Stimulated activated CD4-positive, alpha-beta T cell treated with anti-CD3 and anti-CD28 coated beads, TNF-alpha, amount 100 ng/mL, for 1 hour (primary cell): ENCODE data around the gene ZDHHC14.

Source experiments
- DNase-seq, 3 donors: peaks; one replicate each; pipeline ENCODE4 v3.0.0-alpha.2; 2020; ENCODE audit warnings: low read depth in 3 of 3, low spot score in 1 of 3

ZDHHC14 gene

GRCh38 chr6:157614026-157614568 lies 233.1 kb downstream of the ZDHHC14 start:
- no peak for DNase-seq

GRCh38 chr6:157615420-157615769 lies 234.4 kb downstream of the ZDHHC14 start:
- no peak for DNase-seq

- DNase-seq = no peak
Measured at GRCh38 chr6:157615951-157616350, 235.0 kb downstream of the ZDHHC14 start.

DNA sequence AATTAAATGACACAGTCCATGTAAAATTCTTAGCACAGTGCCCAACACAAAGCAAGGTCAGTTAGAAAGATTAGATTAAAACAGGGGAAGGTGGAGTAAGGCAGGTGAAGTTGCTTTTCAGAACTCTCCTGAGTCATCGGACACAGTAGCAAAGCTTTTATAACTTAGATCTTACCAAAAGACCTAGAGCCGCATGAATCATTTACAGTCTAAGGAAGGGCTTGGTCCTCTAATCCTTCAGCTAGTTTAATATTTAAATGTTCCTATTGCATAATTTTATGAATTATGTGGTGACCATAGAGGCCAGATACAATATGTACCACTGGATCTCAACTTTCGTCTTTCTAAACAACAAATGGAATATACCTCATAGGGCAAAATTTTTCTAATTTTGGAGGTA lies 240.0 kb downstream of the ZDHHC14 start:
- DNase-seq = no peak

GRCh38 chr6:157621406-157621805 lies 240.4 kb downstream of the ZDHHC14 start:
- DNase-seq = no peak

- no peak for DNase-seq
Measured at GRCh38 chr6:157622427-157622826, 241.4 kb downstream of the ZDHHC14 start.

- no peak for DNase-seq
Measured at GRCh38 chr6:157625111-157625510, 244.1 kb downstream of the ZDHHC14 start.

DNA sequence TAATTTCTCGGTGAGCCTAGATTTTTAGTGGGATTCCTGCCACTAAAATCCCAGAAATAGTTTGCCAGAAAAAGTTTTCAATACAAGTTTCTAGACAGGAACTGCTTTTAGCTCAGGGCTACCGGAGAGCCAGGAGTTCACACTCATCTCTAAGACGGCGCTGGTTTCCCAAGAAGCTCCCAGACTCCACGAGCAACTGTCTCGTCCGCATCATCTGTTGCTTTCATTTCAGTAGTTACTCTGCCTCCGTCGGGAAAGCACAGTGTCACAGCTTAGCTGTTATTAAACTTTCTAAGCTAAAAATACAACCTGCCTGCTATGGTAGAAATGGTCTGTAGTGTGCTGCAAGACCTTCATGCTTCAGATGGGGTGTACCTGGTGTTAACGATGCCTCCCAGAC lies 244.8 kb downstream of the ZDHHC14 start:
- no peak for DNase-seq

GRCh38 chr6:157627195-157627966 lies 246.4 kb downstream of the ZDHHC14 start:
- DNase-seq = no peak

- no peak for DNase-seq
Measured at GRCh38 chr6:157628463-157628862, 247.5 kb downstream of the ZDHHC14 start.

DNA sequence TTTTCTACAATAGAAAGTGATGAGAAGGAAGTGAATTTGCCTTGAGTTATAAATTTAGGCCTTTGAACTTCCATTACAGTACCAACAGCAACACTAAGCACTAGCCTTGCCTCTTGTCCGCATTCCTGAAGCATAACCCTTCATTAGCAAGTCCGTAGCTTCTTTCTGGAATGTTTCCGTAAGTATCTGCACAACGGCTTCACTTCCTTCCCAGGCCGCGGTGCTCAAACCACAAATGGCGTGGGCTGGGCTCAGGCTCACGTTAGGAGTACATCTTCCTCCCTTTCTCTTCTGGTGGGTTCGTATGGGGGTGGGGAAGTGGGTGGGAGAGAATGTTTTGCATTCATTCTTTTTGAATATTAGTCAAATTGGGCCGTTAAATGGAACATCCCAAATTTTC lies 248.2 kb downstream of the ZDHHC14 start:
- no peak for DNase-seq

DNA sequence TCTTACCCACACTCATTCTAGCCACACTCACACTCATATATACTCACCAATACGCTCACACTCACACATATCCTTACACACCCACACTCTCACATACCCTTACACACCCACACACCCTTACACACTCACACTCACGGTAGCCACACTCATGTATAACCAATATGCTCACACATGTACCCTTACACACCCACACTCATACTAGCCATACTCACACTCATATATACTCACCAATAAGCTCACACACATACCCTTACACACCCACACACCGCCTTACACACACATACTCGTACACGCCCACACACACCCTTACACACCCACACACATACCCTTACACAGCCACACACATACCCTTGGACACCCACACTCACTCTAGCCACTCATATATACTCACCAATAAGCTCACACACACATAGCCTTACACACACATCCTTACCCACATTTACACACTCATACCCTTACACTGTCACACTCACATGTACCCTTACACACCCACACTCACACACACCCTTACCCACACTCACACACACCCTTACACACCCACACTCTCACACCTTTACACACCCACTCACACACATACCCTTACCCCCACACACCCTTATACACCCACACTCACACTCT lies 249.6 kb downstream of the ZDHHC14 start:
- DNase-seq = no peak

- DNase-seq = no peak
Measured at GRCh38 chr6:157631412-157631811, 250.4 kb downstream of the ZDHHC14 start.

- no peak for DNase-seq
Measured at GRCh38 chr6:157631838-157632614, 251.0 kb downstream of the ZDHHC14 start.

- DNase-seq = no peak
Measured at GRCh38 chr6:157632821-157633220, 251.8 kb downstream of the ZDHHC14 start.

- DNase-seq = no peak
Measured at GRCh38 chr6:157634546-157634945, 253.6 kb downstream of the ZDHHC14 start.

GRCh38 chr6:157635388-157636244 lies 254.6 kb downstream of the ZDHHC14 start:
- no peak for DNase-seq

DNA sequence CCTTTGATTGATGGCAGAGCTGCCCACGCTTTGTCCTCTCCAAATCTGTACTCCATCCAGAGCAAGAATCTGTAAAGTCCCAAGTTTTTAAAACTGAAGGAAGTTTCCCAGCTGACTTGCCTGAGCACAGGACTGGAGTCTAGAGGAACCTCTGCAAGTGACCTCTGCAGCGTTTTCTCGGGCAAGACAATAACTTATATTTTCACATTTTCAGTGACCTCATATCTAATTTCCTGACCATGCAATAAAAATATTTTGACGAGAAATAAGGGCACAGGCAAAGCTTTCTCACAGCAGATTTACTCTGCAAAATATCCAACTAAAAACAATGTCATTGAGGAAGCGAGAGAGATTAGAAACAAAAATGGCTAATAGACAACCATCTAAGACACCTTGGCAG lies 256.5 kb downstream of the ZDHHC14 start:
- DNase-seq = no peak

- DNase-seq = no peak
Measured at GRCh38 chr6:157637941-157638662, 257.1 kb downstream of the ZDHHC14 start.

DNA sequence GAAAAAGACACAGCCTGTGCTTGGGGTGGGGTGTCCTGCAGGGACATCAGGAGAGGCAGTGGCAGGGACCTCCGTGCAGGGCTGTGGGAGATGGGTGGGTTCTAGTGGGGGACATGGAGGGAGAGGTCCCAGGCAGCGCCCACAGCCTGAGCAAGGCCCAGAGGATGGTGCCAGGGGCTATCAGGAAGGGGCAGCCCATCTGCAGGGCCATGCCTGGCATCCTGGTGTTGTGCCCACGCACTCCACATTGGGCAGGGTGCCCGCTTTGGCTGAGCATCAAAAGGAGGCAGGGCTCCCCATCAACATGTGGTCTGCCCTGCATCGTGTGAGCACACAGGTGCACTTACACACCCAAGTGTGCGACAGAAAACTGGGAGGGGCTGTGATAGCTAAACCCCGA lies 257.8 kb downstream of the ZDHHC14 start:
- DNase-seq = no peak
